DMS114 treated with DMSO at 0.1 percent for 48 hours (cell line): ENCODE measurements around the gene ANKRD44.
"Not testable (repeated sequence)": the region's sequence is repeated elsewhere in the genome, so short reads cannot be mapped to it uniquely, and the experiment has no call there.

Experiments
- DNase-seq: peaks from one replicate; lab custom pipeline; 2025; ENCODE audit not compliant: unreplicated experiment; lab: John Stamatoyannopoulos, UW

Gene ANKRD44

DNA sequence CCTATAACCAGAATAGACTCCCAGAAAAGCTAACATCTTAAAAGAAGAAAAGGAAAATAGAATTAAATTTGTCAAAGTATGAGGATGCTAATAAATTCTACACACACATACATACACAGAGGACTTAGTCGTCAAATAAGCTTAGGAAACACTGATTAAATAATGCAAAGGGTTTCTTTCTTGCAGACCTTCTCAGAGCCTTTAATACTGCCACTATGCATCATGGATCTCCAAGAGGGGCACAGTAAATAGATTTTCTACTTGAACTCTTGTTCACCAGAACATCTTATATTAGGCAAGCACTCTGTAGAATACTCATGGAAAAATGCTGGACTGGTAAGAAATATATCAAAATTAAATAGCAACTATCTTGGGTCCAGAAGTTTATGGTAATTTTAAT lies 69.4 kb downstream of the ANKRD44 start:
- DNase-seq = no peak

DNA sequence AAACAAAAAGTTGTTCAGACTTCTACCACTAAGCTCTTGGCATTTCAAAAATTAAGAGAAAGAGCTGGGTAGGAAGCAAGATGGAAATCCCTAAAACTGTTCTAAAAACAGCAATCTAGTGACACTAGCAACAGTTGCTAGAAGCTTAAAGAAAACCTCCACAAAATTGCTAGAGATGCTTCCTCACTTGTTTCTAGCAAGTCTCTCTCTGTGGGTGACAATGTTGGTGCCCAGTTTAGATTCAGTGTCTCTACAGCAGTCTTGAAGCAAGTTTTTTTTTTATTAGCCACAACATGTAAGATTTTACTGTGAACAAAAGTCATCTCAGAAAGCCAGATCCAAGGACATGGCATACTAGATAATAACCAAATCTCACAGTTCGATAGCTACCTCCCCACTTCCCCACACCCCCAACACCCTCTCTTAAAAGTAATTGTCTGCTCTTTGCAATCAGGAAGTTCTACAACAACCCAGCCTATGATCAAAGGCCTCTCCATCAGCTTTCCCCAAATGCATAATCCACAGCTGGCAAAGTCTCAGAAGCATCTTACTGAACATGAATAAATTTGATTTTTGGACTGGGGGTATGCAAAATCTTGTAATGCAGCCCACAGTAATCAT lies 70.0 kb downstream of the ANKRD44 start:
- DNase-seq = no peak

DNA sequence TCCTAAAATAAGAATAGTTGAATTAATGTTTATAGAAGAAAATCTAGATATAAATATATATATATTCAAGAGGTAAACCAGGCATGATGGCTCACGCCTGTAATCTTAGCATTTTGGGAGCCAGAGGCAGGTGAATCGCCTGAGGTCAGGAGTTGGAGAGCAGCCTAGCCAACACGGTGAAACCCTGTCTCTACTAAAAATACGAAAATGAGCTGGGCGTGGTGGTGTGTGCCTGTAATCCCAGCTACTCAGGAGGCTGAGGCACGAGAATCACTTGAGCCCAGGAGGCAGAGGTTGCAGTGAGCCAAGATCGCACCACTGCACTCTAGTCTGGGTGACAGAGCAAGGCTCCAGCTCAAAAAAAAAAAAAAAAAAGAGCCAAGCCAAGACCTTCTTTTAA lies 70.6 kb downstream of the ANKRD44 start:
- not testable (repeated sequence) for DNase-seq

DNA sequence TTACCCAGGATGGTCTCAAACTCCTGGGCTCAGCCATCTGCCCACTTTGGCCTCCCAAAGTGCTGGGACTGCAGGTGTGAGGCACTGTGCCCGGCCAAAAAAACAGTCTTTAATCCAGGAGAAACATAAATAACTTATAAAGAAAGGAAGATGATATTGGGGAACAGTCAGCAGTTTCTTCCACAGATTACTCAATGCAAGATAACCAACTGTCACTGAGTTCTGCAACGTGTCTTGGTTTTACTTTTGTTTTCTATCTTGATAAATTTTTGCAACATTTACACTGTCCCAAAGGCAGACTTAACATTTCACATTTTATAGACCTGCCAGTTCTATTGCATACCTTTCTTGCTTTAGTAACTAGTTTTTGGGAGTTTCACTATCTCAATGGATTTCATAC lies 71.1 kb downstream of the ANKRD44 start:
- DNase-seq = no peak

DNA sequence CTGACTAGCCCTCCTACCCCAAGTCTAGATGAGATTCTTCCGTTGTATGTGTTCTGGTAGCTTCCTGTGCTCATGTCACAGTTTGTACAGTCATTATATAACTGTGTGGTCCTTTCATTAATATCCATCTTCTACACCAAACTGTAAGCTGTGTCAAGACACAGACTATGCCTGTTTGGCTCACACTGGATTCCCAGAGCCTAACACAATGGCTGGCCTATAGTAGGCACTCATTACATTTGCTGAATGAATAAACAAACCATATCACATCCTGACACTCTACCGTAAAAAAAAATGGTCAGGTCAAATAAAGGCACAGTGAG lies 72.6 kb downstream of the ANKRD44 start:
- no peak for DNase-seq

DNA sequence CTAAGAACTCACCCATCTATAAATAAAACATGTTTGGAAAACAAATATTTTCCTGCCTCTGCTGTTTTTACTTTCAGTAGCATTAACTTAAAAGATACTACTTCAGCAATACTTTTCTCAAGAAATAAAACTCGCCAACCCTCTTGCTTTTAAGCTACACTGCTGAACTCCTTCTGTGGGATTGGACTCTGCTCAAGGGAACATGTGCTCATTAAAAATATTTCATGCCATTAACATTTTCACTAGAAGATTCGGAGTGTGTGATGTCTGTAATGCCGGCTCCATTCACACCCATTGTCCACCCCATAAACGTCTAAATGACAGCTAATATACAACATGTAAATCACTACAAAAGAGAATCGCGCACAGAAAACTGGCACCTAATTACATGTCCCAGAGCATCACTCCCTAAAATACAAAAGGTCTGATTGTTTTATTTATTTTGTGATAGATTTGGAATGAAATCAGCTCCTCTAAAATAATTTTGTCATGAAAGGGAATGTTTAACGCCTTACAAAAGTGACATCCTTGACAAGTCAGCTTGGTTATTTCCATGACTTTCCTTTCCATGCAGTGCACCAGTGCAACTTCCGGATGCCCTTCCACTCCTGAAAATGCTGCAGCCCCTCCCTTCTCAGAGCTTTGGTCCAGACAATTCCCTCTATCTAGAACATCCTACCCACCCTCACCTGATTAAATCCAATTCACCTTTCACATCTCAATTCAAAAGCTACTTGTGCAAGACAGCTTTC lies 73.1 kb downstream of the ANKRD44 start:
- no peak for DNase-seq

DNA sequence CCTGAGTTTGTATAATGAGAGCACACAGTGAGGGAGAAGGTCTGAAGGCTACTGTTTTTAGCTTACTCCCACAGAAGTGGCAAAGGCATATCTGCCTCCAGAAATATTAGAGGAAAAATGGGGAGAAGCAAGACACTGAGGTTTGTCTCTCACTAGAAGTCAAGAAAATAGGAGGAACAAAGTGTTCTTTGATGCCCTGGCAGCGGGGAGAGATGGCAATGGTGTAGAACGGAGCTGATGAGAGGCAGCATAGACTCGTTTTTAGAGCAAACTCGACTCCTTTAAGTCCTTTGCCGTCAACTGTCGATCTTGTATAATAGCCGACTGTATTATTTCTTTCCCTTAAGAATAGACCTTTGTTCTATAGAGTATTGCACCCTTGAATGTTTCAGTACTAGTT lies 73.8 kb downstream of the ANKRD44 start:
- no peak for DNase-seq

DNA sequence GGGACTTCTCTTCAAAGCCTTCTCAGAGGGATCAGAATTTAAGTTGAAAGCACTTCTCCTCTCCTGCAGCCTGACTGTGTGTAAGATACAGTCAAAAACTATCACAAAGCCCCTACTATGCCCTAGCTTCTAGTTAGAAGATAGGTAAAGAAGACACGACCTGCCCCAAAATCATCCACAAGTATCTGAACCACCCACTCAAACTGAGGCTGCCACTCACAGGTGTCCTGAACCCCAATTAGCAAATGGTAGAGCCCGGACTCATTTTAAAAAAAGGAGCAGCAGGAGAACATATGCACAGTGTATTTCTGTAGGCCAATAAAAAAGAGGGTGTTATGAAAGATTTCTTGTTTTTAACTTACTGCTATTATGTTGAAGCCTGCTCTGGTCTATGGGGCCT lies 74.4 kb downstream of the ANKRD44 start:
- DNase-seq = no peak

DNA sequence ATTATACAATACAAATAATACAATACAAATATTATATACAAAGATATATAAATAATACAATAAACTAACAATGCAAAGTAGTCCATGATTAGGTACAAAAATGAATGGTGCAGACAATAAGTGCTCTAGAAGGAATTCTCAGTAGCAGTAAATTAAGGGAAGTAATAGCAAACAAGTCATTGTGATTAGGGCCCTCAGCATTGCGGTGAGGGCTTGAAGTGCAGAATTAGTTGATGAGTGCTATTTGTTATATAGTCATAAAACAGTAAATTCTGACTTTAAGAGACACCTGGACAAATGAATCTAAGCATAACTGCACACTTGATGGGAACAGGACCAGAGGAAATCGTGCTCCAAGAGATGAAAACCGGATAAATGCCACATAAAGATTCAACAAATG lies 74.9 kb downstream of the ANKRD44 start:
- DNase-seq = no peak

DNA sequence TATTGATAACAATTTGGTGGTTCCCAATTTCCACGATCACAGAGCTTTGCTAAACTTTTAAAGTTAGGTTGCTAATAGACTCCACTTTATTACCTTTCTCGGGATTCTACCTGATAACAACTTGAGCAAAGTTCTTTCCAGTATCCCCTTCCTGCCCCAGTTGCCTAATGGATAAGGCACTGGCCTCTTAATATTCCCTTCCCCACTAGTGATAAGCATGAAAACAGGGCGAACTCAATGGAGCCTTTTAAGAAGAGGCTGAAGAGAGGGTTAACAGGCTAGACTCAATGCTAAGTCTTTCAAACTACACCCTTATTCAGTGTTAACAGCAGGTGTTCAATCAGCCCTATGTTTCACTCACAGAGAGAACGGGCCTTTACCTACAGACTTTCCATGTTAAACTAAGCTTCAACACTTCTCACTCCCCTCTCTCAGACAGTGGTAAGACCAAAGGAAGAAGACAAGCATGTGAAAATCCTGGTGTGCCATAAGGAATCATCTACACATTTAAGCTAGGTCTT lies 75.8 kb downstream of the ANKRD44 start:
- no peak for DNase-seq

DNA sequence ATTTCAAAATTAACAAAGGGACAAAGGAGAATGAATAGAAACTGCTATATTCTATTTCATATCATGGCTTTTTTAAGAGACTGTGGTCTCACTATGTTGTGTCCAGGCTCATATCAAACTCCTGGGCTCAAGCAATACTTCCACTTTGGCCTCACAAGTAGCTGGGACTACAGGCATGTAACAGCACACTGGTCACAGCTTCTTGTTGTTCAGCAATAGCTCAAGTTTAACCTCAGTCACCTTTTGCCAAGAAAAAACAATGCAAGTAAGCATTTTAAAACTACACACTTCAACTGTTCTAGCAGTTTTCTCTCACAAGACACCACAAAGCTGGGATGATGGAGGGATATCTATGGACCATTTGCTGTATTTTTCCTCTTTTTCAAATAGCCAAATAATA lies 77.1 kb downstream of the ANKRD44 start:
- no peak for DNase-seq

DNA sequence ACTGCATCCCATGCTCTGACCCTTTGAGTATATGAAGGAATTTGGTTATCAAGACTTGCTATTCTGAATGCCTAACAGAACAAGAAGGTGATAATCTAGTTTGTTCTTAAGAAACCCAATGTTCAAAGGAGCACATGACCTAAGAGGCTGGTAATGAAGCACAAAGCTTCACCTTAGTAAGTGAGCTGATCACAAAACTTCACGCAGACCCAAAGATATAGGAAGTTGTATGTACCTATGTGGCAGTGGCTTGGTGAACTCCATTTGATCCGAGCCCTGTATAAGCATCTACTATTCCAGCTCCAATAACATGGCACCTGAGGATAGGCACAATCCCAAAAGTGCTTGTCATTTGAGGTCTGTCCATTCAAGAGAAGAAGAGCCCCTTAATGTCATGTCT lies 78.6 kb downstream of the ANKRD44 start:
- no peak for DNase-seq

DNA sequence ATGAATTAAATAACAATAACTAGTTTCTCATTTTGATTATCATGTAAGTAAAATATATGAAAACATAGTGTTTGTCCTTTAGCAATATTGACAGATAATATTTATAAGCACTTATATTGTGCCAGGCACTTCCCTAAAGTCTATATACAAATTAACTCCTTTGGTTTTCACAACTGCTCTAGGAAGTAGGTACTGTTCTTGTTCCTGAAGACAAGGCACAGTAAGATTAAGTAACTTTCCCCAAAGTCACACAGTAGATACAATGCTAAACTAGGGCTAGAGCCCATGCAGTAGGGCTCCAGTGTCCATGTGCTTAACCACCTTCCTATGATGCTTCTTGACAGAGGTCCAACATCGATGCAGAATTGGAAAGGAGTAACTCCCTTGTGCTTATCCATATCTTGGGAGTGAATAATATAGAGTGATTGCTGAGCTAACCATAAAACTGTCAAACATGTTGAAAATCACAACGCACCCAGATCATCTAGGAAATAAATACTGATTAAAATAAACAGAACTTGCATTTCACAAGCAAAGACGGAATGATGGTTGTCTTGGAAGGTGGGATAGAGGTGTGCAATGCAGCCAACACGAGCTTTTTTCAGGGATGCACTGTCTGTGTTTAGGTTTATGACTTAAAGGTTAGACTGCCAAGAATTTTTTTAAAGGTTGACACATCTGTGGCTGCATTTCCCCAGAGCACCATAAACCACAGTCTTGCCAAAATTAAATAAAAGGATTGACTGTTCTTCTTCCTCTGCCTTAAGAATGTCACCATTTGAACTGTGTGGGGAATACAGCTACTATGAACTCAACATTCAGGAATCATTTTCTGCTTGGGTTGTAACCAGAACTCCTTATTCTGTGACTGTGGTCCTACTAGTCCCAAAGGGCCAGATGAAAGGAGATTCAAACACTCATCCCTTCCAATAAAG lies 80.8 kb downstream of the ANKRD44 start:
- no peak for DNase-seq

DNA sequence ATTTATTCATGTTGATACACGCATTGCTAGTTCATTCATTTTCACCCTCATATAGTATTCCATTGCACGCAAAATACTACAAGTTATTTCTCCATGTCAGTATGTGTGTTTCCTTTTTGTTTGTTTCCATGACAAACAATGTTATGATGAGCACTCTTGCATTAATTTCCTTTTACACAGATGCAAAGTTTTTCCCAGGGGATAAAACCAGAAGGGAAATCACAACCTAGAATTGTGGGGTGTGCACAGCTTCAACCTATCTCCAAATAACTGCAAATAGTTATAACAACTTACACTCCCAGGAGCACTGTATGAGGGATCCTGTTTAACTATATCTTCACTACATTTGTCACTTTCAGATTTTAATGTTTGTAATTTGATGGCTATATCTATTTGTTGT lies 87.1 kb downstream of the ANKRD44 start:
- no peak for DNase-seq

DNA sequence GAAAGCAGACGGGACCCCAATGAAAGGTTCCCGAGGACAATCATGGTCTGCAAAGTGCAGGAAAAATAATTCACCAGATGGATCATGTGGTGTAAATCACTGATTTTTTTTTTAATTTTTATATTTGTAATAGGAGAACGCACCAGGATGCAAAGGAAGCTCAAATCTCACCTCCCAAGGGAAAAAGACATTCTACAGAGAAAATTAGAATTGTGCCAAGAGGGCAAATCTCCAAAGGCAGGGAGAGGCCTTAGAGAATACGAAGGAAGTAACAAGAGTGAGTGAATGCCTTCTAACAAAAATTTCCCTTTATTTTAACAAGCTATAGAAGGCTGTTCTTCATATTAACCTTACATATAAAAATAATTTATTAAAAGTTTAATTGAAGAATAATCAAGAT lies 90.9 kb downstream of the ANKRD44 start:
- DNase-seq = no peak

DNA sequence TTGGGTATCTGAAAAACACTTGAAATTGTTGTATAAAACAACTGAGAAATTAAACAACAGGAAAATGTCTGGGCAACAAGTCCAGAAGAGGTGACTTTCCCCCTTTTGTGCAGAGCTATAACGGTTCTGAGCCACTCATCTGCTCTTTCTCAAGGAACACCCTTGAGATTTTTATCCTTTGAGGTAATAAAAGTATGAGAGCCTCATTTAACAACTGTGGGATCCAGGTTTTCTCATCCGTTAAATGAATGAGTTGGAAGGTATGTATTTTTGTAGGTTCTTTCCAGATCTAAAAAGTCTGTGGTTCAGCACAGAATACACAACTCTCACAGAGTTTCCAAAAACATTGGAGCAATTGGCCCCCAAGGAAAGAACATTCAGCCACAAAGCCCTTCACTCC lies 93.0 kb downstream of the ANKRD44 start:
- no peak for DNase-seq

DNA sequence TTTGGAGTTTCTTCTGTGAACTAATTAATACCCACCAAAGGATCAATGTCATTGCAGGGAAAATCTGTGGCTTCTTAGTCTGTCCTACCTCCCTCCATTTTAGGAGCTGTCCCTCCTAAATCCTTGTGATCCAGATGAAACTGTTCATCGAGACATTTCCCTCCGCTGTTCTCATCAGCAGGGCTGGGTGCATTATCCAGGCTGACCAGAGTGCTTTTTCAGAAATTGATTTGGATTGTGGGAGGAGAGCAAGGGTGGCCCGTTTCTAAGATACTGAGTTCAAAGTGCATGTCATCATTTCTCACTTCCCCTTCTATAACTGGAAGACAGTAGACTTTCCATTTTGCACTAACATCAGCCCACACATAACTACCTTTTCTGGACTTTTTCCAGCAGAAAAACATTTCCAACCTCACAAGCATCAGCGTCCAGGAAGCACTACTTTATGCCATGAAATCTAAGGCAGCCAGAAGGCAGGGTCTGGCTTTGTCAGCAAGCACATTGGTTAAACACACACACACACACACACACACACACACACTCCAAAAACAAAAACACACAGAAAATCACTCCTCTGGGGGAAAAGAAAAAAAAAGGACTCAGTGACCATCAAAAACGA lies 94.1 kb downstream of the ANKRD44 start:
- no peak for DNase-seq

DNA sequence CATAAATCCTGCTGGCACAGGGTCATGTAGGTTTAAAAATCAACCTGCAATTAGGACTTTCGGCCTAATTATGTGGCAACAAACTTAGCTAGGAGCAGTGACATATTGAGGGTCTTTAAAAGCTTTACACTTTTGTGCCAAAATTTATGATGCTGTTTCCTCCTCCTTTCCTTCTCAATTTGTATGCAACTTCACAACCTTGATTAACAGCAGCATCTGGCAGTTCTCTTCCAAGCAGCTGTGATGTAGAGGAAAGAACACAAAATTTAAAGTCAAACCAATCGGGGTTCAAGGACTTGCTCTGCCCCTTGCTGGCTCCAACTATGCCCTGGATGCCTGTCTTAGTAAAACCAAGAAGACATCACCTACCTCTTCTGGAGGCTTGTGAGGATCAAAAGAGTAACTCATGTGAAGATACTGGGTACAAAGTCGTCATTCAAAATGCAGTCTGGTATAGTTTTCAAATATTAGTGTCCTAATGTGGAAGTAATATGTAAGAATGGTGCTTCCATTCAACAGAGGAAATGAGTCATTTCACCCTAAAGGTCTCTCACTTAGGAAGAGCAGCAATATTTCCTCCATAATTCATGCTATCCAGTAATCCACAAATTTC lies 94.7 kb downstream of the ANKRD44 start:
- no peak for DNase-seq

DNA sequence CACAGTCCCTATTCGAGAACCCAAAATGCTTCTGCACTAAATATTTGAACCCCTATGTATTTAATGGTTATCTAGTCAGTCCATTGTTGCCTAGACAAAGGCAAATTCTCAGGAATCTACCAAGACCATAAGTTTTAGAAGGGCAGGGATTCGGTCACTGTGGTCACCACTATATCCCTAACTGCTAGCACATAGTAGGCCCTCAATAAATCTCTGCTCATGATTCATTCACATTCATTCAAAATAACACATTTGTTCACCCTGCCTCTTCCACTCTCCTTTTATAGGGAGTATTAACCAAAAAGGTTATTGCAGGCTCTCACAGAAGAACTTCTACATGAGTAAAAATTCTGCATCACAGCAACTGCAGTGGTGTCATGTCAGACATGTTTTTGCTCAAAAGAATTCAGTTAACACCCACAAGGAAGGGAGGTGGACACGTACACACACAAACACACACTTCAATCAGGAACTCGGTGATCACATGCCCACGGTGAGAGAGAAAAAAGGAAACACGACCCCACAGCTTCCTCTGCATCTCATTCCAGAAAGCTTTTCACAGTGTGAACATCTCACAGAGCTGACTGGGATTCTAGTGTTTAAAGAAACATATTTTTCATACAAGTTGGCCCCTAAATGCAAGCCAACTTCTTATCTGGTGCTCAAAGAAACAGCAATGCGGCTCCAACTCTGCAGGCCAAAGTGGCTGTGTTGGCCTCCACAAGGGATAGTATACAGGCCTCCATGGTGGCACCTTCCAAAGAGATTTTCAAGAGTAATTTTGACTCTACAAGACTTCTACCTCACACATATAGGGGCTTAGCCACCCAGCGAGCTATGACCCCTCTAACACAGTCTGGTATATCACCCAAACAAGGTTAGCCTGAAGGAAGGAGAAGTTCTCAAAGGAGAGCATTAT lies 98.0 kb downstream of the ANKRD44 start:
- DNase-seq = no peak

DNA sequence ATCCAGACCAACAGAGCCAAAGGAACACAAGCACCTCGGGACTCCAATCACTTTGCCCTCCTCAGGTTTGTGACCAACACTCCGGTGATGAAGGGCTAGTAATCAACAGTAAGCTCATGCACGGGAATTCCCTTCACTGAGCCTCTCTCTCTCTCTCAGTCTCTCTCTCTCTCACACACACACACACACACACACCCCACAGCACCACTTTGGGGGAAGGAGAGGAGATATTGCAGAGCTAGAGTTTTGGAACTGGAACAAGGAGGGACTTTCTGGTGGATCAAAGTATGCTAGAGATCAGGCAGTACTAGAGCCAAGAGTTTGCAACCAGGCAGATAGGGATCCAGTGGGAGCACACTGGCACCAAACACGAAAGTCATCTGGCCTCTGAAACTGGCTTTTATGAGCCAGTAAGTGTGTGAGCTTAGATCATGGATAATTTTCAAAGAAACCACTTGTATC lies 98.7 kb downstream of the ANKRD44 start:
- no peak for DNase-seq
